HG03108 (cell line): Measurements from ENCODE around the gene F10.

Source experiments
- ATAC-seq: cut with Tn5 transposase; IDR thresholded peaks from one replicate; pipeline ENCODE4 v1.9.1; 2021; ENCODE audit warnings: moderate library complexity; ENCODE audit not compliant: unreplicated experiment

Gene F10

GRCh38 chr13:113129921-113130750 is 7.5 kb downstream of the F10 start:
- ATAC-seq, result no peak

GRCh38 chr13:113135281-113135760 is 12.7 kb downstream of the F10 start:
- no peak for ATAC-seq

- no peak for ATAC-seq
Observed at GRCh38 chr13:113137691-113138298, 15.2 kb downstream of the F10 start.

- ATAC-seq, result no peak
Observed at GRCh38 chr13:113138792-113139551, 16.4 kb downstream of the F10 start.

- ATAC-seq, result no peak
Observed at GRCh38 chr13:113139577-113139976, 17.0 kb downstream of the F10 start.

- no peak for ATAC-seq
Observed at GRCh38 chr13:113140677-113141600, 18.3 kb downstream of the F10 start.

- no peak for ATAC-seq
Observed at GRCh38 chr13:113141601-113141970, 19.0 kb downstream of the F10 start.

- ATAC-seq, result no peak
Observed at GRCh38 chr13:113142876-113143275, 20.3 kb downstream of the F10 start.

- no peak for ATAC-seq
Observed at GRCh38 chr13:113143466-113144254, 21.1 kb downstream of the F10 start.

GRCh38 chr13:113144255-113144629 is 21.6 kb downstream of the F10 start:
- ATAC-seq, result no peak

- no peak for ATAC-seq
Observed at GRCh38 chr13:113145496-113145895, 22.9 kb downstream of the F10 start.

- ATAC-seq, result no peak
Observed at GRCh38 chr13:113145911-113146598, 23.5 kb downstream of the F10 start.

GRCh38 chr13:113146750-113147149 is 24.2 kb downstream of the F10 start:
- ATAC-seq, result no peak

- no peak for ATAC-seq
Observed at GRCh38 chr13:113147206-113147605, 24.6 kb downstream of the F10 start.

- no peak for ATAC-seq
Observed at GRCh38 chr13:113148407-113148806, 25.8 kb downstream of the F10 start.

GRCh38 chr13:113148940-113149503 is 26.4 kb downstream of the F10 start:
- no peak for ATAC-seq

- no peak for ATAC-seq
Observed at GRCh38 chr13:113149711-113150549, 27.3 kb downstream of the F10 start.
